NCI-H1930 (cell line): ENCODE results near the gene SDK1.
A peak's percentile ranks its signal among the peaks of the same experiment; 100 is the strongest.

Experiments used
- DNase-seq, 2 experiments: peaks; one replicate each; lab custom pipeline; 2025; lab: John Stamatoyannopoulos, UW

Gene SDK1

GRCh38 chr7:3292694-3293093 lies 8.4 kb upstream of the SDK1 start:
- DNase-seq = no peak

GRCh38 chr7:3294432-3295100 lies 6.5 kb upstream of the SDK1 start:
- DNase-seq = peak; percentile 69 to 76

- no peak for DNase-seq
Measured at GRCh38 chr7:3297105-3297819, 3.8 kb upstream of the SDK1 start.

- no peak for DNase-seq
Measured at GRCh38 chr7:3300221-3300650, 816 bp upstream of the SDK1 start.

GRCh38 chr7:3301449-3301731 lies 338 bp downstream of the SDK1 start:
- DNase-seq = no peak

GRCh38 chr7:3301831-3302618 lies 973 bp downstream of the SDK1 start:
- DNase-seq = no peak

- DNase-seq = no peak
Measured at GRCh38 chr7:3302681-3303320, 1.7 kb downstream of the SDK1 start.

- no peak for DNase-seq
Measured at GRCh38 chr7:3304131-3304530, 3.1 kb downstream of the SDK1 start.

GRCh38 chr7:3307435-3307834 lies 6.4 kb downstream of the SDK1 start:
- DNase-seq = no peak

GRCh38 chr7:3309140-3309539 lies 8.1 kb downstream of the SDK1 start:
- DNase-seq = no peak

- no peak for DNase-seq
Measured at GRCh38 chr7:3309956-3310355, 8.9 kb downstream of the SDK1 start.

GRCh38 chr7:3310884-3311283 lies 9.8 kb downstream of the SDK1 start:
- DNase-seq = no peak

- no peak for DNase-seq
Measured at GRCh38 chr7:3312583-3312982, 11.5 kb downstream of the SDK1 start.

GRCh38 chr7:3318874-3319273 lies 17.8 kb downstream of the SDK1 start:
- DNase-seq = no peak

- no peak for DNase-seq
Measured at GRCh38 chr7:3321206-3321605, 20.2 kb downstream of the SDK1 start.

- DNase-seq = no peak
Measured at GRCh38 chr7:3321745-3322144, 20.7 kb downstream of the SDK1 start.

GRCh38 chr7:3326246-3326645 lies 25.2 kb downstream of the SDK1 start:
- DNase-seq = peak in 1 of 2 experiments; percentile 72

GRCh38 chr7:3327099-3327498 lies 26.0 kb downstream of the SDK1 start:
- DNase-seq = no peak

- no peak for DNase-seq
Measured at GRCh38 chr7:3327655-3328054, 26.6 kb downstream of the SDK1 start.

- DNase-seq = no peak
Measured at GRCh38 chr7:3332308-3332707, 31.3 kb downstream of the SDK1 start.

GRCh38 chr7:3333861-3334260 lies 32.8 kb downstream of the SDK1 start:
- no peak for DNase-seq

GRCh38 chr7:3336042-3336665 lies 35.1 kb downstream of the SDK1 start:
- DNase-seq = no peak
